ENCODE data around the gene NKX1-2. TPM values are rescaled to one million over a fixed set of nuclear protein-coding genes. Genes with fewer than 3 reads are reported as not detected.

Gene NKX1-2
- total and polyA plus RNA-seq, 2 of the 4 experiments (the other 2 are of a cell fraction) = not detected

DNA sequence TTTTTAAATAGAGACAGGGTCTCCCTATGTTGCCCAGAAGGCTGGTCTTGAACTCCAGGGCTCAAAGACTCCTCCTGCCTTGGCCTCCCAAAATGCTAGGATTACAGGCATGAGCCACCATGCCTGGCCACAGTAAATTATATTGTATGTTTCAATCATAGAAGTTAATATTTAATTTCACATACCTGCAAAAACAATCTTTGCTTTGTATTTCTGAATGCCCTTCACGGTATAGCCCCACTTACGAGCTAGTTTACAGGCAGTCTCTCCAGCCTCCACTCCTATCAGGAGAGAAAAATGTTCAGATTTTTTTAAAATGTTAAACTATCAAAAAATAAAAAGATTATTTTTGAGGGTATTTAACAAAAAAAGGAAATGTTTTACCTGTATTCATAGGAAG lies 41.5 kb downstream of the NKX1-2 start:
- no peaks in the 10 kb centered on the region for H3K27me3 ChIP-seq (ENCODE audit: control insufficient read depth, insufficient read depth, low read length)
- no peaks in the 10 kb centered on the region for H3K9me3 ChIP-seq (ENCODE audit: control insufficient read depth, insufficient read depth, low read length)
- no peak overlapping the region for H2BK20ac ChIP-seq (ENCODE audit: low read depth, low read length)
- H2AK9ac ChIP-seq (replicated peaks; ENCODE audit: low read depth, low read length, poor library complexity) = no peak overlapping the region
- intact Hi-C loops (cut with micrococcal nuclease) = no loop called here
- no peak overlapping the region for H3K4me3 ChIP-seq (ENCODE audit: insufficient read depth, low read depth, low read length)
- no CpG with 5 or more reads among the region's 2 CpGs for WGBS, 2 experiments (ENCODE audit: extremely low coverage in 2 of 2, insufficient read length in 1 of 2)
- H2AFZ ChIP-seq (replicated peaks; ENCODE audit: low read length, poor library complexity) = no peak overlapping the region
- no TSS peak for BruUV-seq (replicated peaks)
- H3K9ac ChIP-seq (ENCODE audit: low read depth, low read length) = no peak overlapping the region
- no peak overlapping the region for H3K18ac ChIP-seq (ENCODE audit: low read depth, low read length)
- H3K4ac ChIP-seq (ENCODE audit: low read depth, low read length) = no peak overlapping the region
- no peak for ATAC-seq (ENCODE audit: low read depth)
- H3K23ac ChIP-seq (ENCODE audit: low read depth, low read length) = no peak overlapping the region
- H4K20me1 ChIP-seq (ENCODE audit: insufficient read depth, low read length) = peaks cover 8% of the 10 kb centered on the region; the same call in 1 of the 2 replicates
- no peaks in the 10 kb centered on the region; the same call in 1 of the 2 replicates for H3K4me1 ChIP-seq (ENCODE audit: control insufficient read depth, insufficient read depth, low read length)
- ChIA-PET CTCF (interaction anchor here (1.3 kb wide), 1 partner anchor 19 kb away, joined by 3 read pairs; no protein-coding TSS in a partner anchor), POLR2A (ENCODE audit: unreplicated experiment) (no interaction called here)
- peaks cover 6 to 12% of the 10 kb centered on the region in 2 experiments; a peak in 3 of 4 replicates for H3K79me1 ChIP-seq (ENCODE audit: low read depth in 1 of 2, low read length in 2 of 2)
- no peak overlapping the region for H4K91ac ChIP-seq (ENCODE audit: insufficient read depth, low read depth, low read length)
- dilution Hi-C loops (cut with HindIII; ENCODE audit: low sequenced_read_pairs, unreplicated experiment) = no loop called here
- H4K5ac ChIP-seq (ENCODE audit: low read depth, low read length) = no peak overlapping the region
- H3K56ac ChIP-seq (ENCODE audit: extremely low read depth, insufficient read depth, low read length) = no peak overlapping the region
- H3K9me1 ChIP-seq (ENCODE audit: insufficient read depth, low read length) = peaks cover 6% of the 10 kb centered on the region; the same call in 1 of the 2 replicates
- in situ Hi-C loops (cut with MboI; ENCODE audit: low sequenced_read_pairs) = no loop called here
- H3K27ac ChIP-seq (ENCODE audit: insufficient read depth, low read length) = no peak overlapping the region
- no peak for DNase-seq
- peaks cover 32% of the 10 kb centered on the region for H3K36me3 ChIP-seq (ENCODE audit: control insufficient read depth, insufficient read depth, low read length)
- no peak overlapping the region for H3K14ac ChIP-seq (replicated peaks; ENCODE audit: low read depth, low read length)
- H3K4me2 ChIP-seq (ENCODE audit: low read depth, low read length) = no peak overlapping the region
- no peak overlapping the region for H2BK5ac ChIP-seq (ENCODE audit: low read depth, low read length, poor library complexity, severe bottlenecking)
- no peak overlapping the region for H2BK15ac ChIP-seq (ENCODE audit: low read depth, low read length)
- no peak overlapping the region for H4K8ac ChIP-seq (ENCODE audit: low read depth in 2 of 2, low read length in 2 of 2)
- TF ChIP-seq FOS (IDR thresholded peaks at IDR 0.05; ENCODE audit: low read depth, low read length) (no peak), SMC3 (IDR thresholded peaks at IDR 0.05; ENCODE audit: low read depth, low read length) (no peak), CEBPB (IDR thresholded peaks at IDR 0.05; ENCODE audit: low read depth, low read length) (no peak), NFE2L2 (IDR thresholded peaks at IDR 0.05; ENCODE audit: low read depth, low read length) (no peak), MAZ (IDR thresholded peaks at IDR 0.05; ENCODE audit: borderline replicate concordance, low read depth, low read length) (no peak), BHLHE40 (IDR thresholded peaks at IDR 0.05; ENCODE audit: low read depth, low read length) (no peak), MXI1 (IDR thresholded peaks at IDR 0.05; ENCODE audit: borderline replicate concordance, low read depth, low read length) (no peak), MAFK (IDR thresholded peaks at IDR 0.05; ENCODE audit: low read depth, low read length) (no peak), RAD21 (IDR thresholded peaks at IDR 0.05; ENCODE audit: low read length) (no peak), RFX5 (IDR thresholded peaks at IDR 0.05; ENCODE audit: low read depth, low read length) (no peak)
- TF ChIP-seq, protein P1, sequence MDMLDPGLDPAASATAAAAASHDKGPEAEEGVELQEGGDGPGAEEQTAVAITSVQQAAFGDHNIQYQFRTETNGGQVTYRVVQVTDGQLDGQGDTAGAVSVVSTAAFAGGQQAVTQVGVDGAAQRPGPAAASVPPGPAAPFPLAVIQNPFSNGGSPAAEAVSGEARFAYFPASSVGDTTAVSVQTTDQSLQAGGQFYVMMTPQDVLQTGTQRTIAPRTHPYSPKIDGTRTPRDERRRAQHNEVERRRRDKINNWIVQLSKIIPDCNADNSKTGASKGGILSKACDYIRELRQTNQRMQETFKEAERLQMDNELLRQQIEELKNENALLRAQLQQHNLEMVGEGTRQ (IDR thresholded peaks at IDR 0.05; ENCODE audit: low read depth, low read length) = no peak
- TF ChIP-seq, protein P2, sequence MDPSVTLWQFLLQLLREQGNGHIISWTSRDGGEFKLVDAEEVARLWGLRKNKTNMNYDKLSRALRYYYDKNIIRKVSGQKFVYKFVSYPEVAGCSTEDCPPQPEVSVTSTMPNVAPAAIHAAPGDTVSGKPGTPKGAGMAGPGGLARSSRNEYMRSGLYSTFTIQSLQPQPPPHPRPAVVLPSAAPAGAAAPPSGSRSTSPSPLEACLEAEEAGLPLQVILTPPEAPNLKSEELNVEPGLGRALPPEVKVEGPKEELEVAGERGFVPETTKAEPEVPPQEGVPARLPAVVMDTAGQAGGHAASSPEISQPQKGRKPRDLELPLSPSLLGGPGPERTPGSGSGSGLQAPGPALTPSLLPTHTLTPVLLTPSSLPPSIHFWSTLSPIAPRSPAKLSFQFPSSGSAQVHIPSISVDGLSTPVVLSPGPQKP (IDR thresholded peaks at IDR 0.05; ENCODE audit: borderline replicate concordance, low read depth, low read length) = no peak
- no peak overlapping the region for H2AK5ac ChIP-seq (ENCODE audit: low read depth, low read length)
- no peak overlapping the region for H2BK120ac ChIP-seq (ENCODE audit: low read depth, low read length)
